GM19099 (cell line): ENCODE measurements around the gene SHMT1.

Experiments used
- POLR2A ChIP-seq: IDR thresholded peaks from 3 replicates; pipeline ENCODE4 v1.6.1; 2011; ENCODE audit warnings: low read depth; ENCODE audit not compliant: insufficient read length; ENCODE audit errors: extremely low read depth

Gene SHMT1

GRCh38 chr17:18363101-18364049, at the start of gene SHMT1:
Gene SHMT1 (minus strand): TSS chr17:18363550. CDS start chr17:18355981, 7,569 bp downstream.
- TF ChIP-seq POLR2A, result peak; percentile 82

GRCh38 chr17:18382441-18383078, 19.2 kb upstream of the SHMT1 start:
- TF ChIP-seq POLR2A, result no peak

GRCh38 chr17:18381953-18382245, 18.5 kb upstream of the SHMT1 start:
- TF ChIP-seq POLR2A, result no peak

GRCh38 chr17:18381158-18381952, 18.0 kb upstream of the SHMT1 start:
- no peak for TF ChIP-seq POLR2A

- TF ChIP-seq POLR2A, result no peak
Observed at GRCh38 chr17:18380471-18381157, 17.3 kb upstream of the SHMT1 start.

GRCh38 chr17:18379246-18380146, 16.1 kb upstream of the SHMT1 start:
- no peak for TF ChIP-seq POLR2A

- TF ChIP-seq POLR2A, result no peak
Observed at GRCh38 chr17:18378205-18378505, 14.8 kb upstream of the SHMT1 start.

- no peak for TF ChIP-seq POLR2A
Observed at GRCh38 chr17:18377437-18378204, 14.3 kb upstream of the SHMT1 start, which contains the start of gene EVPLL. Gene EVPLL (plus strand): TSS chr17:18377778. CDS start chr17:18380938, 3,160 bp downstream.

GRCh38 chr17:18374216-18374615, 10.9 kb upstream of the SHMT1 start:
- no peak for TF ChIP-seq POLR2A

GRCh38 chr17:18371455-18371854, 8.1 kb upstream of the SHMT1 start:
- TF ChIP-seq POLR2A, result no peak

GRCh38 chr17:18370761-18371160, 7.4 kb upstream of the SHMT1 start:
- no peak for TF ChIP-seq POLR2A

- no peak for TF ChIP-seq POLR2A
Observed at GRCh38 chr17:18368946-18369345, 5.6 kb upstream of the SHMT1 start.

- no peak for TF ChIP-seq POLR2A
Observed at GRCh38 chr17:18364166-18364565, 816 bp upstream of the SHMT1 start.
